NCI-H510A (cell line): Measurements from ENCODE around the gene C10orf62.
"Not testable (repeated sequence)": the region's sequence is repeated elsewhere in the genome, so short reads cannot be mapped to it uniquely, and the experiment has no call there.

Source experiments
- DNase-seq: peaks from one replicate; lab custom pipeline; 2025; lab: John Stamatoyannopoulos, UW

C10orf62 gene

DNA sequence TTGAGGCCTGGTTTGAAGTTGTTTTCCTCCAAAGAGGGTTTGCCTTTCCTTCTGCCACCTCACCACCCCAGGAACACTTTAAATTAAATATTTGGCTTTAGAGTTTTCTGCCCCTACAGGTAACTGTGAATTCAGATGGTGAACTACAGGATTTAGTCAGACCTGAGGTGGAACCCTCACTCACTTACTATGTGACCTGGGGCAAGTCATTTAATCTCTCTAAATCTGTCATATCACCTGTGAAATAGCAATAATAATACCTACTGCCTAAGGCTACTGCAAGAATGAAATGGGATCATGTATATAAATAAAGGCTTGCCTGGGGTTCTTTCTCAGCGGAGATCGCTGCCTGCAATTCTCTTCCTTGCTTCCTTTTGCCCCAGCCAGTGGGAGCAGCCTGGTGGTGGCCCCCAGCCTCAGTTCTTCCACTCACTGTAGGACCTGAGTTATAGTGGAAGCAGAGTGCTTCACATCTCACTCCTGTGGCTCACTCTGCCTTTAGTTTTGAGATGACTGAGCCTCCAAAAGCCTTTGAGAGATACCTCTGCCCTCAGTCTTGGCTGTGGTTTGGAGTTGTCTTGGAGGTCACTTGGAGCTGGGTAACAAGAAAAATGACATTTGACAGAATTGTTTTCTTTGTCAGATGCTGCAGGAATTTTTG, 23.1 kb upstream of the C10orf62 start:
- DNase-seq, result no peak

DNA sequence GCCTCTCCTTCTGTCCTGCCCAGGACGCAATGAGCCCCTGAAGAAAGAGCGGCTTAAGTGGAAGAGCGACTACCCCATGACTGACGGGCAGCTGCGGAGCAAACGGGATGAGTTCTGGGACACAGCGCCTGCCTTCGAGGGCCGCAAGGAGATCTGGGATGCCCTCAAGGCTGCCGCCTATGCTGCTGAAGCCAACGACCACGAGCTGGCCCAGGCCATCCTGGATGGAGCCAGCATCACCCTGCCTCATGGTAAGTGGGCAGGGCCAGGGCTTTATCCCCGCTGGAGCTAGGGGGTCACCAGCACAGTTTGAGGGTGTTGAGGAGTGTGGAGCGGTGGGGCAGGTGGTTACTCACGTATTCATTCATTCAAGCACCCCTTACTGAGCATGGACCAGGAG, 21.6 kb upstream of the C10orf62 start:
- no peak for DNase-seq

DNA sequence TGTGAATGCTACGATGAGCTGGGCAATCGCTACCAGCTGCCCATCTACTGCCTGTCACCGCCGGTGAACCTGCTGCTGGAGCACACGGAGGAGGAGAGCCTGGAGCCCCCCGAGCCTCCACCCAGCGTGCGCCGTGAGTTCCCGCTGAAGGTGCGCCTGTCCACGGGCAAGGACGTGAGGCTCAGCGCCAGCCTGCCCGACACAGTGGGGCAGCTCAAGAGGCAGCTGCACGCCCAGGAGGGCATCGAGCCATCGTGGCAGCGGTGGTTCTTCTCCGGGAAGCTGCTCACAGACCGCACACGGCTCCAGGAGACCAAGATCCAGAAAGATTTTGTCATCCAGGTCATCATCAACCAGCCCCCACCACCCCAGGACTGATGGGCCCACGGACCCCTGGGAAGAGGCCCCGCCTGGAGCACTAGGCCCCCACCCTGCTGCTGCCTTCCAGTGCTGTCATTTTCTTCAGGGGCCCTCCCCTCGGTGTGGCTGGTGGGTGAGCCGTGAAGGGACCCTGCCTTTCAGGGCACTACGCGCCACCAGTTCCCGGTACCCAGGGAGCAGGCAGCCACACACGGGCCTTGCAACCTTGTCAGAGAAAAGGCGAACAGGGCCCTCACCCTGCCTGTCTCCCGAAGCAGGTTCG, 19.3 kb upstream of the C10orf62 start:
- DNase-seq, result no peak

DNA sequence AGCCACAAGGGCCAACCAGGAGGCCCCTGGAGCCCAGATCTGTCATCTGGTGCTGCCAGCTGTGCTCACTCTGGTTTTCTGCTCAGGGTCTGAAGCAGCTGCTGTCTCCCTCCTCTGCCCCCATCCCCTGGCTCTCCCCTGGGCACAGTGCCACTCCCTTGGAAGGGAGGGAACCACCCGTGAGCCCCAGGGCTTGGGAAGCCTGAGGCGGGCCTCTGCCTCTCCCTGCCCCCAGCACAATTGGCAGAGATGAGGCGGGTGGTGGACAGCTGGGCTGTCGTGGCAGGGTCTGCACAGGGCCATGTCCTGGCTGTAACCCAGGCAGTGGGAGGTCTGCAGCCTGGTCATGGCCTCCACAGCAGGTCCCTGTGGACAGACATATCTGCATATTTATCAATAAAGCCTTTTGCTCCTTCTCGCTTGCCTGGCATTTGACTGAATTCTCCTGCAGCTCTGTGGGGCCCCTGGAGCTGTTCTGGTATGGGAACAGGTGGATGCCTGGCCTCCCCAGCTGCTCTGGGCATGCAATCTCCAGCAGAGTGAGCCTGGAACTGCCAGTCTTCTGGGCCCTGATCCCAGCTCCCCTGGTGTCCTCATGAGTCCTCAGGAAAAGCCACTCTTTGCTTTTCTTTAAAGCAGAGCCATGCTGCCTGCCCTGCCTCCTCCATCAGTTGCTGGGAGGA, 18.6 kb upstream of the C10orf62 start:
- DNase-seq, result no peak

DNA sequence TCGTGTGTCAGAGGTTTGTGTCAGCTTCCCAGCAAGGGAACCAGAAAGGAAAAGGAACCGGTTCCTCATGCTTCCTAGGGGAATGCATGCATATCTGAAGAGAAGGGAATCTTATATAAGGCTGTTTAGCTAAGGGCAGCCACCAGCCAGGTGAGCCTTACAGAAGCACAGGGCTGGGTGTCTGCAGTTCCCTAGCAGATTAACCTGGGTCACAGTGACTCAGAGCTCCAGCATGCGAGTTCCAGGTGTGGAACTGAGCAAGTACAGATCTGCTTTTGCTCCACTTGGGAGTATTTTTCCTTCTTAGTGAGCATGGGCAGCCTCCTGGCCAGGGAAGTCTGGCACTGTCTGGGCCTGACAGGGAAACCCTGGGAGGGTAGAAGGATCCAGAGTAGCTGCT, 17.9 kb upstream of the C10orf62 start:
- DNase-seq, result no peak

DNA sequence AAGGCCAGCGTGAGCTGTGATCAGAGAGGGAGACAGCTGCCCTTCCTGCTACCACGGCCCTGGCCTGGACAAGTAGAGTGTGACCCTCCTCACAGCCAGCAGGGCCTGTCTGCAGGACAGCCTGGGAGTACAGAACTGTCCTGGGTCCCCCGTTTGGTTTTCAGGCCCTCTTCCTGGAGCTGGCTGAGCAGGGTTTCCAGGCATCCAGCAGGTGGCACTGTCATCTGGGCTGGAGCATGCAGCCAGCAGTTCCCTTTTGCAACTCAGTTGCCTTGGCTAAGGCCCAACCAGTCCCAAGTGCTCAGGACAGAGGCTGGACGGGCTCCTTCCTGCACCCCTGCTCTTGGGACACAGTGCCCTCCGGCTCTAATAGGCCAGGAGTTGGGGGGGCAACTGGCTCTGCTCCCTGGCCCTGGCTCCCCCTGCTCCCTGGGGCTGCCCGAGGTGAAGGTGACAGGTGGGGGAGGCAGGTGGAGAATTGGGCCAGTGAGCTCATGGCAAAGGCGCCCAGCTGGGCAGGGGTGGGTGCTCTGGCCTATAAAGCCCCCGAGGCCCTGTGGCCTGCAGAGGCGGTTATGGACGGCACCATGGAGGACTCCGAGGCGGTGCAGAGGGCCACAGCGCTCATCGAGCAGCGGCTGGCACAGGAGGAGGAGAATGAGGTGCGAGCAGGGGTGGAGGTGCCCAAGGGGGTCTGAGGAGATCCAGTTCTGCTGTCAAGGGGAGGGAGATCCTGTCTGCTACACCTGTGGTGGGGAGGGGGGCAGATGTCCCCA, 17.1 kb upstream of the C10orf62 start, which contains the start of gene ANKRD2:
Gene ANKRD2, plus strand, starts transcription at position 566 of the 776 bp plus-strand sequence. Its CDS starts 10 bp downstream, at position 576.
- no peak for DNase-seq

DNA sequence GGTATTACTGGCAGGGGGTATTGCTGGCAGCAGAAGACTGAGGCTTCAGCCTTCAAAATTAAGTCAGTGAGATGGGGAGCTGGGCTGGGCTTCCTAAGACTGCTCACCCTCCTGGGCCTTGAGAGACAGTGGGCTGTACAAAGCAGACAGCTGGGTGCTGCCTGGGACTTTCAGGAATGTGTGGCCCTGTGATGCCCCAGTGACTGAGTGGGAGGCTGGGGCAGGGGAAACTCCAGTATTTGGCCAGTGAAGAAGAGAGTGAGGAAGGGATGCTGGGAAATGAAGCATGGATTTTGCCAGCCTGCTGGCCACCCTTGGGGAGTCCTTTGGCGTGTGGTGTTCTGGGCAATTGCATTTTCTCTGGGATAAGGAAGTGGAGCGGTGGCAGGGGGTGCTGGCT, 16.5 kb upstream of the C10orf62 start:
- DNase-seq, result no peak

DNA sequence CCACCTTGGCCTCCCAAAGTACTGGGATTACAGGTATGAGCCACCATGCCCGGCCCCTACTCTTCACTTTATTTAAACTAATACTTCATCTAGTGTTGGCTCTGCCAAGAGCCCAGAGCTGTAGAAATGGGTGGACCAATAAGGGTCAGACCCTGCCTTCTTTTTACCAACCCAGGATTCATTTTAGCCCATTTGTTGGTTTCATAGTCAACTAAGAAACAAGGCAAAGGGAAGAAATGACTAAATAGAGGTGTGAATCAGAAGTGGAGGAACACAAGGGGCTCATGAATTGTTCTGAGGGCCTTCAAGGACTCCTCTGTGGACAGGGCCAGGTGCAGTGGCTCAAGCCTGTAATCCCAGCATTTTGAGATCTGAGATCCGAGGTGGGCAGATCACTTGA, 15.8 kb upstream of the C10orf62 start:
- DNase-seq, result no peak

DNA sequence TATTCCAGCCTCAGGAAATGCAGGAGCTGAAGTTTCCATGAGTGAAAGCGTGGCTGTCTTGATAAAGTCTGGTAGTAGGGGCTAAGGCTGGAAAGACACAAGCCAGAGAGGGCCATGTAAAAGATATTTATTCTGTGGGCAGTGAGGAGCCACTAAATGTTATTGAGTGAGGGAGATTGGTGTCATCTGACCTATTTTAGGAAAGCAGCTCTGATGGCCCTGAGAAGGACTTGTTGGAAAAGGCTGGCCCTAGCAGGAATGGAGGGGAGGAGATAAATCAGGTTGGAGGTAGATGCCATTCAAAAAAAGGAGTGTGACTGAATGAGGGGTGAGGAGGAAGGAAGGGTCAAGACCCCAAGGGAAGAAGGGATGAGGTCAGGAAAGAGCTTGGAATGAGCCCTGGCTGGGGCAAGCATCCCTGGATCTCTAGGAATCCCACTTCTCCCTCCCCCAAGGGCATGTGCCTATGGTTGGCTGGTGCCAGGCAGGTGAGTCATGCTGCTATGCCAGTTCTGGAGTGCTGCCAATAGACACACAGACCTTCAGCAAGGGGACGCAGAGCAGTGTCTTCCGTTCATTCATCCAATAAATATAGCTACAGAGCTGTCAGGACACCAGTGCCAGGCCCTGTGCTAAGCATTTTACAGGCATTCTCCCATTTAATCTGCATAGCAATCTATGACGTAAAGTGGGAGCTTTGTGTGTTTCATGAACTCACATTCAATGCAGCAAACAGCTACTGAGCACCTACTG, 15.0 kb upstream of the C10orf62 start:
- DNase-seq, result peak; percentile 76

DNA sequence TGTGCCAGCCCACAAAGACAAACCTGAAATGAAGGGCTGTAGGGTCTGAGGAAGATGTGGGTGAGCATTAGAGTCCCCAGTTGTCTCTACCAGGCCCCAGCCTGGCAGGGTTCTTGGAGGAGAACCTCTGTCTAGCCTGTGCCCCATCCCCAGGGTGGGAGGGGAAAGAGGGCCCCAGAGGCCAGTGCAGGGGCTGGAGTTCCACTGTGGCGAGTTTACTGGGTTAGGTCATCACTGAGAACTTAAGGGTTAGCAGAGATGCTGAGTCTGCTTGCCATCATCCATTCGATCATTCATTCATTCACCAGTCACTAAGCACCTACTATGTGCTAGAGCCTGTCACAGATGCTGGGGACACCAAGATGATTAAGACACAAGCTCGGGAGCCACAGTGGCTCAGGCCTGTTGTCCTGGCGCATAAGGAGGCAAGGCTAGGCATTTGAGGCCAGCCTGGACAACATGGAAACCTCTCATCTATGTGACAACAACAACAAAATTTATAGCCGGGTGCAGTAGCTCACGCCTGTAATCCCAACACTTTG, 14.3 kb upstream of the C10orf62 start:
- DNase-seq, result no peak

DNA sequence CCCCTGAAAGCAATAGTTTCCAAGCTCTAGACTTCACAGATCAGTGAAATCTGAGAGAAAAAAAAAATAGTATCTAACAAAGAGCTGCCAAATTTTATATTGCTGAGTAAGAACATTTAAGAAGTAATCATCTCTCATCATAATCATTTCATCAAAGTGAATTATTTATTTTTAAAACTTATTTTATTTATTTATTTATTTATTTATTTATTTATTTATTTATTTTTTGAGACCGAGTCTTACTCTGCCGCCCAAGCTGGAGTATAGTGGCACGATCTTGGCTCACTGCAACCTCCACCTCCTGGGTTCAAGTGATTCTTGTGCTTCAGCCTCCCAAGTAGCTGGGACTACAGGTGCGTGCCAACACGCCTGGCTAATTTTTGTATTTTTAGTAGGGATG, 13.0 kb upstream of the C10orf62 start:
- DNase-seq, result not testable (repeated sequence)

DNA sequence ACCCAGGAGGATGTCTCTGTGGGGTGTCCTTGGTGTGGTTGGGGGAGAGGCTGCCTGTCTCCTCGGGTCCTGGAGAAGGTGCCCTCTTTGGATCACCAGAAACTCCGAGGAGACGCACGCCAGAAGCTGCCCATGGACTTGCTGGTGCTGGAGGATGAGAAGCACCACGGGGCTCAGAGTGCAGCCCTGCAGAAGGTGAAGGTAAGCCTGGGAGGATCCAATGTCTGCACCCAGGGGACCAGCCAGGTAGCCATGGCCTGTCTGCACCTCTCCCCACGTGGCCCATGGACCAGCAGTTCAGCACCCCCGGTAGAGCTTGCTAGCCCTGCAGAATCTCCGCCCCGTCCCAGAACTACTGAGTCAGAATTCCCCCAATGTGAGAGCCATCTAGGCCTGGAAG, 11.8 kb upstream of the C10orf62 start:
- DNase-seq, result no peak

DNA sequence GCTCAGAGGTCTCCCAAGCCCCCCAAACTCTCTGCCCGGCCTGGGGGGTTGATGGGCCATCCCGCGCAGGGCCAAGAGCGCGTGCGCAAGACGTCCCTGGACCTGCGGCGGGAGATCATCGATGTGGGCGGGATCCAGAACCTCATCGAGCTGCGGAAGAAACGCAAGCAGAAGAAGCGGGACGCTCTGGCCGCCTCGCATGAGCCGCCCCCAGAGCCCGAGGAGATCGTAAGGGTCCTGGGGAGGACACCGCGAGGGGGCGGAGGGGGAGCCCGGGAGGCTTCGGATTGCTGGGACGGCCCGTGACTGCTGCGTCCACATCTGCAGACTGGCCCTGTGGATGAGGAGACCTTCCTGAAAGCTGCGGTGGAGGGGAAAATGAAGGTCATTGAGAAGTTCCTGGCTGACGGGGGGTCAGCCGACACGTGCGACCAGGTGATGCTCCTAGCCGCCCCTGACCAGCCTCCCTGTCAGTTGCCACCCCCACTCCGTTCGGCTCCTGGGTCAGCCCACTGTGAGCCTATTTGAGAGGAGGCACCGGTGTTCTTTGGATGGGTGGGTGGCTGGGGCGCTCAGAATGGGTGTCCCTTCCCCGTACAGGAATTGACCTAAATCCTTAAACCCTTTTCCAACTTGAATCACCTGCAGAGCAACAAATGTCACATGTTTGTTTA, 11.2 kb upstream of the C10orf62 start:
- DNase-seq, result no peak

DNA sequence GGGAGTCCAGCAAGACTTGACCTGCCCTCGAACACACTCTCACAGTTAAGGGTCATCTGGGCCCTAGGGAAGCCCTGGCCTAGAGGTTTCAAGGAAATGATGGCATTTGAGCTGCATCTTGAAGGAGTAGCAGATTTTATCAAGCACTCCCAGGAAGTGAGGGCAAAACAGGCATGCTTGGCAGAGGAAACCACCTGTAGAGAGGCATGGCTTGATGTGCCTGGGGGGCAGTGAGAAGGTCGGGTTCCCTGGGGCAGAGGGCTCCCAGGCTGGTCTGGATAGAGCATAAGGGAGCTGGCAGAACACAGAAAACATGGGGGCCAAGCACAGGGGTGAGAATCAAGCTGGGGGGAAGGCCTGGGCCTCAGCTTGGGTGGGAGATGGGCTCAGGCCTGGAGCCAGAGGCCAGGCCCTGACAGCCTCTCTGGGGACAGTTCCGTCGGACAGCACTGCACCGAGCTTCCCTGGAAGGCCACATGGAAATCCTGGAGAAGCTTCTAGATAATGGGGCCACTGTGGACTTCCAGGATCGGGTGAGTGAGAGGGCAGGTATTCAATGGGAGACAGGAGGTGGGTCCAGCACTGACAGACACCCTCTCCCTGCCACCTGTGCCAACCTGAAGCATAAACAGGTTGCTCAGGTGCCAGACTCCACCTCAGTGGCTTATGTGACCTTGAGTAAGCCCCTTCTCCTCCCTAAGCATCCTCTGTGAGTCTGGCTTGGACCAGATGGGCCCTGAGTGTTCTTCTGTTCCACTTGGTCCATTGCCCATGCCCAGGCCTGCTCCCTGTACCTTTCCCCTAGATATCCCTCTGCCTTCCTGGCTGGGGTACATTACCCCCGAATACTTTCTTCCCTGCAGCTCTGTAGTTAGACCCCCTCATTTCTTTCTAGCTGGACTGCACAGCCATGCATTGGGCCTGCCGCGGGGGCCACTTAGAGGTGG, 8.8 kb upstream of the C10orf62 start:
- no peak for DNase-seq

DNA sequence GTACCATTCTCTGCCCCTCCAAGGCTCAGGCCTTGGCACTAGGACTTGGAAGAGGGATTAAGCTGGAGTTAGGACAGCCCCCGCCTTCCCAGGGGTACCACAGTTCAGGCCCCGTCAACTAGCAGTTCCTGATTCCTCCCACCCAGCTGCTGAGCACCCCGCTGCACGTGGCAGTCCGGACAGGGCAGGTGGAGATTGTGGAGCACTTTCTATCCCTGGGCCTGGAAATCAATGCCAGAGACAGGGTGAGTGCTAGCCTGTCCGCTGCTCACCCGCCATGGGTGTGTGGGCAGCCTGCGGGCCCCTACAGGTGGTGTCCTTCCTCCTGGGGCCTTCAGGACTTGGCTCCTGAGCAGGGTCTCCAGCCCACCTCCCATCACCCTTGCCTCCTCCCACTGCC, 7.4 kb upstream of the C10orf62 start:
- no peak for DNase-seq

DNA sequence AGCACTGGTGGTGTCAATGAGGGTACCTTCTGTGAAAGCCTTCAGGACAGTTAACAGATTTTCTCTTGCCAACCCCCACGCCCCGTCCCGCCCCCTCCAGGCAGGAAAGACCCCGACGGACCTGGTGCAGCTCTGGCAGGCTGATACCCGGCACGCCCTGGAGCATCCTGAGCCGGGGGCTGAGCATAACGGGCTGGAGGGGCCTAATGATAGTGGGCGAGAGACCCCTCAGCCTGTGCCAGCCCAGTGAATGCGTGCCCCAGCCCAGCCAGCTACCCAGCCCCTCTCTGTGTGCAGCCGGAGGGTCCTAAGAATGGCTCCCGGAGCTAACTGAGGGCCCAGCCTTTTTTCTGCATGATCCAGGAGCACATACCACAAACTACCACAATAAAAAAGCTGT, 6.0 kb upstream of the C10orf62 start:
- no peak for DNase-seq

DNA sequence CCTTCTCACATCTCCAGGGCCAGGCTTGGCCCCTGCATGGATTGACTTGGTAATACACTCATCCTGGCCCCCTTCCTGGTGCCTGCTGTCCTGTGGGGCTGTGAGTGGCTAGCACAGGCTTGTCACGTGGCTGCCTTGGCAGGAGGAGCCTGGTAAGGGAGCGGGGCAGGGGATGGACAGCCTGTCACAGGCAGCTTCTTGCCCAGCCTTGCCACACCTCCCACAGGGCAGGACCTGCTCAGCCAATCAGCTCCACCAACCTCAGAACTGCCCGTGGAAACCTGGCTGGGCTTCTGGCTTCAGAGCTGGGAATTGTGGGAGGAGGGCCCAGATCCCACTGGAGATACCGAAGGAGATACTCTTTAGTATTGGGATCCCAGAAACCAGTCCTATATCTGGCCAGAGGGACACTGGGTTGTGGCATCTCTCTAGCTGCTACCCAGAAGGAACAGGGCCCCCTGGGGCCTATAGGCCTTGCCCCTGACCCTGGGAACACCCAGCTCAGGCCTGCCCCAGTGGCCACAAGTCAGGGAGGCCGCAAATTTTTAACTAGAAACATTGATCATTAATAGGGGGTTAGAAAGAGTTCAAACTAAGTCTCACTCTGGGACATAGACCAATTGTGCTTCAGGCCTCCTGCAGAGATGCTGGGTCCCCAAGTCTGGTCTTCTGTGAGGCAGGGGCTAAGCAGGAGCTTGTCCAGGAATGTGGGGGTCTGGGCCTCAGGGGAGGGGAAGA, 5.3 kb upstream of the C10orf62 start, which contains the start of gene HOGA1:
Gene HOGA1, plus strand, starts transcription at position 330 of the 738 bp plus-strand sequence. Its CDS starts 315 bp downstream, at position 645.
- peak; percentile 24 for DNase-seq

DNA sequence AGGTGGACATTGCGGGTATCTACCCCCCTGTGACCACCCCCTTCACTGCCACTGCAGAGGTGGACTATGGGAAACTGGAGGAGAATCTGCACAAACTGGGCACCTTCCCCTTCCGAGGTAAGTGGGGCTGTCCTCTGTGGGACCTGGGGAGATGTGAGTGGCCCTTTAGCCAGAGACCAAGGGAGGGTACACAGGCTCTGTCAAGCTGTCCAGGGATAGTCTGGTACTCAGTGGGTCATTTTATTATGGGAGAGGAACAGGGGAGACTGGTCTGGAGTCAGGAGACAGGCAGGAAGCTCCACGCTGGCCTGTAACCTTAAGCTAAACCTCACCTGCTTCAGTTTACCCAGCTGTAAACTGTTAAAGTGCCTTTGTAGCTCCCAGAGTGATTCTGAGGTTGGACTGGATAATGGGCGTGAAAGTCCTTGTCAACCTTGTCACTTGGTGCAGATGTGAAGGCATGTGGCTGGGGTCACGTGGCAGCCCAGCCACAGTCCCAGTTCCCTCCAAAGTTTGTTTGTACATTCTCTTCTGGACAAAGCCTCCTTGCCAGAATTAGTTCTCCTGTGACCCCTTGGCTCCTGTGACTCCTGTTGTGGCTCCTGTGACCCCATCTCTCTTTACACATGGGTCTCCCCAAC, 4.6 kb upstream of the C10orf62 start:
- DNase-seq, result no peak
